Endothelial cell of umbilical vein (primary cell): ENCODE data around the gene ZNF423. TPM values are rescaled to one million over a fixed set of nuclear protein-coding genes. Genes with fewer than 3 reads are reported as not detected.

ENCODE experiments used
- BruUV-seq: library from RNA; stranded (reverse); fragments of 400-500 nt; replicated peaks from 2 replicates; lab custom pipeline; 2021; lab: Mats Ljungman, UMichigan
- CTCF ChIA-PET: fragments of 300-600, 350-600 bp; sonication (Branson Sonifier 250); formaldehyde crosslinking; loops from one replicate; lab custom pipeline; 2021; ENCODE audit warnings: antibody characterized with exemption, inconsistent platforms; lab: Charles Lee
- POLR2A ChIA-PET: fragments of 300-600, 350-600 bp; sonication (Branson Sonifier 250); formaldehyde crosslinking; loops from one replicate; lab custom pipeline; 2021; ENCODE audit warnings: antibody characterized with exemption, inconsistent platforms; lab: Charles Lee
- DNase-seq: peaks from one replicate; pipeline ENCODE4 v3.0.0-alpha.2; 2011; ENCODE audit warnings: low read depth, low spot score
- FAIRE-seq: peaks from 2 replicates; lab custom pipeline; 2011; peaks lifted over from hg19 to GRCh38; lab: Jason Lieb, UNC
- H2AFZ ChIP-seq: 2 replicates; pipeline ENCODE4 v1.6.0; 2012; ENCODE audit warnings: low read depth, low read length, control low read depth, inconsistent platforms
- H3K27ac ChIP-seq: 2 replicates; pipeline ENCODE4 v1.5.1; 2011; ENCODE audit warnings: low read depth, mild to moderate bottlenecking, control low read depth, low read length, moderate library complexity; ENCODE audit not compliant: insufficient read depth
- H3K27me3 ChIP-seq, 2 experiments: 2 replicates each; pipeline versions ENCODE4 v1.6.0 to v1.6.1; 2011; ENCODE audit warnings: low read length in 2 of 2, mixed read lengths in 1 of 2; ENCODE audit not compliant: control insufficient read depth in 2 of 2, insufficient read depth in 2 of 2
- H3K36me3 ChIP-seq, 2 experiments: 2 replicates in 1 of 2; 3 replicates in 1 of 2; pipeline ENCODE4 v1.5.1; 2011; ENCODE audit warnings: low read length in 2 of 2, mild to moderate bottlenecking in 1 of 2, moderate library complexity in 1 of 2; ENCODE audit not compliant: control insufficient read depth in 2 of 2, insufficient read depth in 2 of 2; ENCODE audit errors: extremely low read depth in 1 of 2
- H3K4me1 ChIP-seq: 3 replicates; pipeline ENCODE4 v1.5.1; 2011; ENCODE audit warnings: mild to moderate bottlenecking, low read length; ENCODE audit not compliant: control insufficient read depth, insufficient read depth; ENCODE audit errors: extremely low read depth
- H3K4me2 ChIP-seq: 2 replicates; pipeline ENCODE4 v1.6.1; 2011; ENCODE audit warnings: low read length, control low read depth, mixed read lengths; ENCODE audit not compliant: insufficient read depth
- H3K4me3 ChIP-seq, 3 experiments: fragments of 200-600 bp in 1 of 3; sonication (generic), shearing (Covaris generic) in 1 of 3; replicated peaks in 1 of 3; 2 replicates each; pipeline ENCODE4 v1.5.1; 2011 to 2016; ENCODE audit warnings: control low read depth in 3 of 3, low read length in 3 of 3, mild to moderate bottlenecking in 2 of 3, inconsistent platforms in 1 of 3, low read depth in 1 of 3, moderate library complexity in 1 of 3; ENCODE audit not compliant: insufficient read depth in 1 of 3
- H3K79me2 ChIP-seq: 2 replicates; pipeline ENCODE4 v1.6.0; 2012; ENCODE audit warnings: low read length, inconsistent platforms; ENCODE audit not compliant: control insufficient read depth, insufficient read depth
- H3K9ac ChIP-seq: replicated peaks from 2 replicates; pipeline ENCODE3; 2011; ENCODE audit warnings: low read length, control low read depth; ENCODE audit not compliant: insufficient read depth; ENCODE audit errors: extremely low read depth
- H3K9me1 ChIP-seq: replicated peaks from 3 replicates; pipeline ENCODE4 v1.6.0; 2011; ENCODE audit warnings: mild to moderate bottlenecking, low read length; ENCODE audit not compliant: control insufficient read depth, insufficient read depth; ENCODE audit errors: extremely low read depth
- H3K9me3 ChIP-seq: replicated peaks from 2 replicates; pipeline ENCODE4 v1.5.1; 2012; ENCODE audit warnings: low read length, inconsistent platforms; ENCODE audit not compliant: control insufficient read depth, insufficient read depth
- H4K20me1 ChIP-seq: replicated peaks from 2 replicates; pipeline ENCODE3; 2011; ENCODE audit warnings: mild to moderate bottlenecking, low read length; ENCODE audit not compliant: control insufficient read depth, insufficient read depth; ENCODE audit errors: extremely low read depth
- EZH2 ChIP-seq: IDR thresholded peaks from 2 replicates; pipeline ENCODE4 v1.6.1; 2012; ENCODE audit warnings: borderline replicate concordance, low read depth, mild to moderate bottlenecking, moderate library complexity, low read length, inconsistent platforms; ENCODE audit not compliant: severe bottlenecking
- FOS ChIP-seq: IDR thresholded peaks from 2 replicates; pipeline ENCODE4 v1.6.1; 2011; ENCODE audit warnings: mild to moderate bottlenecking, low read length, moderate library complexity, borderline replicate concordance; ENCODE audit not compliant: insufficient read depth
- GATA2 ChIP-seq: IDR thresholded peaks from 2 replicates; pipeline ENCODE4 v1.7.0; 2011; ENCODE audit warnings: low read depth, mild to moderate bottlenecking, moderate library complexity, mixed read lengths, low read length; ENCODE audit not compliant: insufficient read length, insufficient read depth
- JUN ChIP-seq: IDR thresholded peaks from 2 replicates; pipeline ENCODE4 v1.6.1; 2011; ENCODE audit warnings: borderline replicate concordance, low read depth; ENCODE audit not compliant: insufficient read length, insufficient read depth
- MYC ChIP-seq: IDR thresholded peaks from one replicate; pipeline ENCODE4 v1.6.1; 2011; ENCODE audit warnings: mild to moderate bottlenecking, low read depth, low read length
- POLR2A ChIP-seq: IDR thresholded peaks from 2 replicates; pipeline ENCODE4 v1.6.1; 2012; ENCODE audit warnings: low read depth, mild to moderate bottlenecking, control low read depth, low read length
- POLR2AphosphoS5 ChIP-seq: IDR thresholded peaks from 2 replicates; pipeline ENCODE4 v1.6.1; 2012; ENCODE audit warnings: low read depth, mild to moderate bottlenecking, control low read depth, low read length, moderate library complexity; ENCODE audit not compliant: insufficient read depth
- dilution Hi-C: fragments of 300-500 bp; cut with MboI; formaldehyde crosslinking; loops from one replicate; pipeline ENCODE4 v1.15.0; 2019; ENCODE audit warnings: low sequenced_read_pairs; ENCODE audit not compliant: extremely low pct_ligation_motif_present
- intact Hi-C: fragments of 100-400 bp; cut with micrococcal nuclease; formaldehyde crosslinking; loops from one replicate; pipeline ENCODE4 v1.10.0; 2022
- polyA plus RNA-seq, 4 experiments: library from polyadenylated mRNA; depleted of rRNA in 3 of 4; stranded (reverse) in 3 of 4; unstranded in 1 of 4; fragments of >200 nt; gene quantifications; 2 replicates each; pipeline versions ENCODE4 v1.2.1 to v1.2.3, GENCODE V29; 2011 to 2012; ENCODE audit warnings: missing spikeins in 1 of 4
- total RNA-seq: library from RNA; stranded (reverse); gene quantifications from 2 replicates; pipeline ENCODE4 v1.2.3, GENCODE V29; 2021
- TF ChIP-seq, protein P1 (sequence below): IDR thresholded peaks from 2 replicates; pipeline ENCODE4 v1.6.1; 2011; ENCODE audit not compliant: insufficient read depth, insufficient read length
- TF ChIP-seq, protein P2 (sequence below), 2 donors: IDR thresholded peaks; 1 replicate in 1 of 2; 2 replicates in 1 of 2; pipeline ENCODE4 v1.5.1; 2011; ENCODE audit warnings: low read length in 2 of 2, mild to moderate bottlenecking in 2 of 2, moderate library complexity in 2 of 2, control low read depth in 1 of 2, inconsistent platforms in 1 of 2, low read depth in 1 of 2; ENCODE audit not compliant: insufficient read depth in 1 of 2; ENCODE audit errors: extremely low read depth in 1 of 2

The ZNF423 gene
- total and polyA plus RNA-seq, 2 donors (not counting 3 experiments of a cell fraction or from before 2014, with no cell fraction given): 2.2 to 8.1 TPM

GRCh38 chr16:49899991-49900695, 44.2 kb upstream of the ZNF423 start:
- Histone ChIP-seq H3K4me1 (no peaks in the 10 kb centered on the region), H3K27ac (no peak overlapping the region), H3K79me2 (no peaks in the 10 kb centered on the region), H2AFZ (no peak overlapping the region), H3K36me3 (no peaks in the 10 kb centered on the region), H3K9ac (no peak overlapping the region), H3K9me3 (no peaks in the 10 kb centered on the region), H3K4me3 (no peak overlapping the region), H3K9me1 (no peaks in the 10 kb centered on the region), H3K4me2 (no peak overlapping the region), H4K20me1 (no peaks in the 10 kb centered on the region), H3K27me3 (no peaks in the 10 kb centered on the region)
- TF ChIP-seq JUN (no peak), MYC (no peak), EZH2 (no peak), POLR2AphosphoS5 (no peak), POLR2A (no peak), GATA2 (no peak), FOS (no peak)
- TF ChIP-seq, protein P1, sequence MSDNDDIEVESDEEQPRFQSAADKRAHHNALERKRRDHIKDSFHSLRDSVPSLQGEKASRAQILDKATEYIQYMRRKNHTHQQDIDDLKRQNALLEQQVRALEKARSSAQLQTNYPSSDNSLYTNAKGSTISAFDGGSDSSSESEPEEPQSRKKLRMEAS: no peak
- TF ChIP-seq, protein P2, sequence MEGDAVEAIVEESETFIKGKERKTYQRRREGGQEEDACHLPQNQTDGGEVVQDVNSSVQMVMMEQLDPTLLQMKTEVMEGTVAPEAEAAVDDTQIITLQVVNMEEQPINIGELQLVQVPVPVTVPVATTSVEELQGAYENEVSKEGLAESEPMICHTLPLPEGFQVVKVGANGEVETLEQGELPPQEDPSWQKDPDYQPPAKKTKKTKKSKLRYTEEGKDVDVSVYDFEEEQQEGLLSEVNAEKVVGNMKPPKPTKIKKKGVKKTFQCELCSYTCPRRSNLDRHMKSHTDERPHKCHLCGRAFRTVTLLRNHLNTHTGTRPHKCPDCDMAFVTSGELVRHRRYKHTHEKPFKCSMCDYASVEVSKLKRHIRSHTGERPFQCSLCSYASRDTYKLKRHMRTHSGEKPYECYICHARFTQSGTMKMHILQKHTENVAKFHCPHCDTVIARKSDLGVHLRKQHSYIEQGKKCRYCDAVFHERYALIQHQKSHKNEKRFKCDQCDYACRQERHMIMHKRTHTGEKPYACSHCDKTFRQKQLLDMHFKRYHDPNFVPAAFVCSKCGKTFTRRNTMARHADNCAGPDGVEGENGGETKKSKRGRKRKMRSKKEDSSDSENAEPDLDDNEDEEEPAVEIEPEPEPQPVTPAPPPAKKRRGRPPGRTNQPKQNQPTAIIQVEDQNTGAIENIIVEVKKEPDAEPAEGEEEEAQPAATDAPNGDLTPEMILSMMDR (IDR thresholded peaks at IDR 0.05; ENCODE audit: extremely low read depth in 1 of 2, insufficient read depth in 1 of 2, low read depth in 1 of 2, low read length in 2 of 2): no peak
- BruUV-seq: no TSS peak
- intact Hi-C loops (no loop called here), dilution Hi-C loops (no loop called here)
- FAIRE-seq (no peak), DNase-seq (no peak)
- ChIA-PET POLR2A (no interaction called here), CTCF (interaction anchor here (0.8 to 1.3 kb wide), 2 partner anchors 22 to 23 kb away, joined by 3 read pairs; no protein-coding TSS in a partner anchor)
